GM21515 (cell line): ENCODE measurements around the gene GLIPR1L1.

ENCODE experiments used
- ATAC-seq: cut with Tn5 transposase; IDR thresholded peaks from one replicate; pipeline ENCODE4 v1.9.1; 2021; ENCODE audit not compliant: unreplicated experiment

GLIPR1L1 gene

DNA sequence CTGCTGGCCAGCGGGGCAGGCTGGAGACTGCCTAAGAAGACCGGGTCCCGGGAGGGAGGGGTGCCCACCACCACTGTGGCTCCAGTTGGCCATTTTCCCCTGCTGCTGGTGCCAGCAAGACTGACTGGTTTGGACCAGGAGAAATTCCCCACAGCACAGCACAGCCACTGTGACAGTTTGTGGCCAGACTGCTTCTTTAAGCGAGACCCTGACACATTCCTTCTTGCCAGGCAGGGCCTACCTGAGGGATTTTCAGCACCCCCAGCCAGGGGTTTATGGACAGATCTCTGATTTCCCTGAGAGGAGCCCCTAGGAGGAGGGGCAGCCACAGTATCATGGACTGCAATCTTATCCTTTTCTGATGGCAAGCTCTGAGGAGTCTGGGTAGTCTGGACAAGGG is 15.5 kb downstream of the GLIPR1L1 start:
- no peak for ATAC-seq

DNA sequence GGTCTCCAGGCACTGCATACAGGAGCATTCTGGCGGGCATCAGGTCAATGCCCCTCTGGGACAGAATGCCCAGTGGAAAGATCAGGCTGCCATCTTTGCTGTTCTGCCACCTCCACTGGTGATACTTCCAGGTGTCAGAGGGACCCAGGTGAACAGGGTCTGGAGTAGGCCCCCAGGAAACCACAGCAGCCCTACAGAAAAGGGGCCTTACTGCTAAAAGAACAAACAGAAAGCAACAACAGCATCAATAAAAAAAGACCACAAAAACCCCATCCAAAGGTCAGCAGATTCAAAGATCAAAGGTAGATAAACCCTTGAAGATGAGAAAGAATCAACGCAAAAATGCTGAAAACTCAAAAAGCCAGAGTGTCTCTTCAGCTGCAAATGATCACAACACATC is 15.9 kb downstream of the GLIPR1L1 start:
- no peak for ATAC-seq

DNA sequence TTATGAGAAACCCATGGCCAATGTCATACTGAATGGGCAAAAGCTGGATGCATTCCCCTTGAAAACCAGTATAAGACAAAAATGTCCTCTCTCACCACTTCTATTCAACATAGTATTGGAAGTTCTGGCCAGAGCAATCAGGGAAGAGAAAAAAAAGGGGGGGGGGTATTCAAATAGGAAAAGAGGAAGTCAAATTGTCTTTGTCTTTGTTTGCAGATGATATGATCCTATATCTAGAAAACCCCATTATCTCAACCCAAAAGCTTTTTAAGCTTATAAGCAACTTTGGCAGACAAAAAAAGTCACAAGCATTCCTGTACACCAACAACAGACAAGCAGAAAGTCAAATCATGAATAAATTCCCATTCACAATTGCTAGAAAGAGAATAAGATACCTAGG is 19.5 kb downstream of the GLIPR1L1 start:
- no peak for ATAC-seq

DNA sequence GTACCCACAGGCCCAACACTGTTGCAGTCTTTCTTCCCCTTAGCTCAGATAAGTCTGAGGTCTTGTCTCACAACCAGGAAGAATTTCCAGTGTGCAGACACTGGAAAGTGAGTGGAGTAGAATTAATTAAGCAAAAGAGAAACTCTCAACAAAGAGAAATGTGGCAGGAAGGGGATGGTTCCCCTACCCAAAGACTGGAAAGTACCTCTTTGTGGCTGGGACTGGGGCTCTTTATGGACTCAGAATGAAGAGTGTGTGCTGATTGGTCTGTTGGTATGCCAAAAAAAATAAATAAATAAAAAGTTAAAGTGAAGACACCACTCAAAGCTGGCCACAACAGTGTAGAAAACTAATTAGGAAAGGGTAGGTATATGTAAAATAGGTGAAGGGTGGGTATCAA is 26.4 kb downstream of the GLIPR1L1 start:
- ATAC-seq: no peak

DNA sequence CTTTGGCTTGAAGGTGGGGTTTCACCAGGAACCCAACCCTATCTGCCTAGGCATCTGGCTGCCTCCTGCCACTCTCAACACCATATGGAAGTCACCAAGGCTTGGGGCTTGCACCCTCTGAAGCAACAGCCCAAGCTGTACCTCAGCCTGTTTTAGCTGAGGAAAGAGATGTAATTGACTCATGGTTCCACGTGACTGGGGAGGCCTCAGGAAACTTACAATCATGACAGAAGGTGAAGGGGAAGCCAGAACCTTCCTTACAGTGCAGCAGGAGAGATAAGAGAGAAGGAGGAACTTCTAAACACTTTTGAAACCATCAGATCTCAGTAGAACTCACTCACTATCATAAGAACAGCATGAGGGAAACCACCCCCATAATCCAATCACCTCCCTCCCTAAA is 26.9 kb downstream of the GLIPR1L1 start:
- no peak for ATAC-seq

DNA sequence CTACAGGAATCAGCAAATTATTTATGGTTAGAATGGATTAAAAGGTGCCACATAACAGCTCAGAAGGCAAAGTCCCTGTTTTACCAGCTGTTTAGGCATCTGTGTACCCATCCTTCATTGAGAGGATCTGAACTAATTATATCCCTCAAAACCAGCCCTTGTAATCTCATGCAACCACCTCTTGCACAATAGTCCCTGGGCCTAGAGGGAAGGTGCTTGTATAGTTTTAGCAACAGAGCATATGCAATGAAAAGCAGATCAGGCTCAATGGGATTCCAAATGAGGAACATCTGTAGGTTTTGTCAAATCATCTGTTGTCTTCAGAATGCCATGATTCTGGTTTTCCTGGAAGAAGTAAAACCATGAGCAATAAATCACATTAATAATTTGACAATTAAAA is 30.4 kb downstream of the GLIPR1L1 start:
- ATAC-seq: no peak

DNA sequence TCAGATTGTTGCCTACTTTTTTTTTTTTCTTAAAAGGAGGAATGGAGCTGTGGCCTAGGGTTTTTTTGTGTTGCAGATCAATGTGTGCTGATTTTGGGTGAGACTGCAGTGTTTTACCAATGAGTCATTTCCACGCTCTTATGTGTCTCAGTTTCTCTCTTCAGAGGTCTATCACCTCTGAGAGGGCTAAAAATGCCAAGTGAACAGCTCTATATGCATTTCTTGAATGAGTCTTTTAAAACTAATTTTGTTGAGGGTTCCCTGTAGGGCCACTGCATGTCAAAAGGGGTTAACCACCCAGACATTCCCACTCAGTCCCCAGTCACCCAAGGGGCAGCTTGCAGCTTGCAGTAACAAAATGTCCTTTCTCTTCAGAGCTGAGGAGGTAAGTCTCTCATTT is 32.2 kb downstream of the GLIPR1L1 start:
- peak; percentile 62 for ATAC-seq

DNA sequence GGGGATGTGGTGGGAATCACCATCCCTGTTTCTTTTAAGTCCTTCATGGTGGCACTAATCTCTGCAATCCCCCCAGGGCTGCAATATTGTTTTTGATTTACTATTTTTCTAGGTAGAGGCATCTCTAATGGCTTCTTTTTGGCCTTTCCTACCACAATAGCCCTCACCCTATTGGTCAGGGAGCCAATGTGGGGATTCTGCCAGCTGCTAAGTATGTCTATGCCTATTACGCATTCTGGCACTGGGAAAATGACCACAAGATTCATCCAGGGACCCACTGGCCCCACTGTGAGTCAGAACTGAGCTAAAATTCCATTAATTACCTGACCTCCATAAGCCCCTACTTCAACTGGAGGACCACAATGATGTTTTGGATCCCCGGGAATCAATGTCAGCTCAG is 40.5 kb downstream of the GLIPR1L1 start:
- no peak for ATAC-seq

DNA sequence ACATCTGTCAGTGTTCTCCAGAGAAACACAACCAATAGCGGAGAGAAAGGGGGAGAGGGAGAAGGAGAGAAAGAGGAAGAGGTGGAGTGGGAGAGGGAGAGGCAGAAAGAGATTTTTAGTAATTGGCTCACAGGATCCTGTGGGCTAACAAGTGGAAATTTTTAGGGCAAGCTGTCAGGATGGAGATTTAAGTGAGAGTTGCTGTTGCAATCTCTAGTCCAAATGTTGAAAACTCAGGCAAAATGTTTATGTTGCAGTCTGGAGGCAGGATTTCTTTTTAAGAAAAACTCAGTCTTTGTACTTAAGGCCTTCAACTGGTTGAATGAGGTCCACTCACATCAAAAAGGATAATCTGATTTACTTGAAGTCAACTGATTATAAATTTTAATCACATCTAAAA is 43.9 kb downstream of the GLIPR1L1 start:
- ATAC-seq: no peak

DNA sequence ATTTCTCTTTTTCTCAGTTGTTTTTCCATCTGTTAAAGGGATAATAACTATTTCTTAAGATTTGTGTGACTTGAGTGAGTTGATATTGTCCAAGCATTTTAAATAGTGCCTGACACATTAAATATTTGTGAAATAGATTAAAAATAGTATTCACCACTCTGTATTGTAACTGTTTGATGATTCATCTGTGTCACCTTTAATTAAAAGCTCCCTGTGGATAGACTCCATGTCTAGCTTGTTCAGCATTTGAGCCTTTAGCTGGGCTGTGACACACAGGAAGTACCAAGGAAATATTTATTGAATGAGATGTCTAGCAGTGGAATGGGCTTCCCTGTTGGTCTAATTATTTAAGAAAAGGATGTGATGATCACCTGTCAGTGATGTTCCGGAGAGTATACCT is 54.6 kb downstream of the GLIPR1L1 start:
- ATAC-seq: no peak

DNA sequence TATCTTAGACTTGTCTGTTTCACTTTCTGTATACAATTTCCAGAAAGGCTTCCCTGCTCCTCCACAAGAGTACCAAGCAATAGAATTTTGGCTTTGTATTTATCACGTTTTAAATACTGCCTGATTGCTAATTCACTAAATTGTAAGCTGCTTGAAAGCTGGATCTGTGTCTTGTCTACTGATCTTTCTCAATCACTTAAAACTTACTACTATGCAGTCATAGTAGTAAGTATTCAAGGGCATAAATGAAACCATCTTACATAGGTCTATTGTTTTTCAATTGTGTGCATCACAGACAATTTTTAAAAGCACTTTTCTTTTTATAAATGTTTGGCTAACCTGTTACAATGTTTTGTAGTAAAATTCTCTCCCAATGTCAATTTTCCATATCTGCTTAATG is 55.2 kb downstream of the GLIPR1L1 start:
- no peak for ATAC-seq

DNA sequence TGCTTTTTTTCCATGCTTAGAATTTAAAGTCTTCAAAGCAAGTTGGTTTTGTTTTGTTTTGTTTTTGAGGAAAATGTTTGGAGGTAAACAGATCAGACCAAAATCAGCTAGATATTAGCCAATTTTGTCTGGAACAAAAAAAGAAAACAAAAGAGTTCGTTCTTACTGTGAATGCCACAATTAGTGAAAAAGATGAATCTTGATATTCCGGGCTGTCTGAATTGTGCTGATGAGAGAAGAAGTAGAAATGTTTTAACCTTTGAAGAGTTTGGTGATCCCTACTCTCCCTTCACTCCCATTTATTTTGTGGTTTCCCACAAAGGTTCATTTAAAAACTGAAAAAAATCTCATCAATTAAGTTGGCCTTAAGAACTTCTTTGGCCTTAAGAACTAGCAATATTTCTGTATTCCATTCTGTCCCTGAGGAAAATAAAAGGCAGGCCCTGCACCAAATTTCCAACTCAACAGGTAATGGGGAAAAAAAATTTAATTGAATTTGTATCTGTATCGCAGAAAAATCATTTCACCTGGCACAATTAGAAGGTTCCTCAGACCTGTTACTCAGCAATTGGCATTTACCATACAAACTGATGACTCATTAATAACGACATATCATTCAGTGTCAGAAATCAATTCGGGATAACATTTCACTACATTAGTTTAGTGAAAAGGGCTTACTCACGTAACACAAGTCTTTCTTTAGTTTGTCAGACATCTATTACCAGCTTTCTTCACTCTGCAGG is 55.9 kb downstream of the GLIPR1L1 start:
- peak; percentile 7 for ATAC-seq

DNA sequence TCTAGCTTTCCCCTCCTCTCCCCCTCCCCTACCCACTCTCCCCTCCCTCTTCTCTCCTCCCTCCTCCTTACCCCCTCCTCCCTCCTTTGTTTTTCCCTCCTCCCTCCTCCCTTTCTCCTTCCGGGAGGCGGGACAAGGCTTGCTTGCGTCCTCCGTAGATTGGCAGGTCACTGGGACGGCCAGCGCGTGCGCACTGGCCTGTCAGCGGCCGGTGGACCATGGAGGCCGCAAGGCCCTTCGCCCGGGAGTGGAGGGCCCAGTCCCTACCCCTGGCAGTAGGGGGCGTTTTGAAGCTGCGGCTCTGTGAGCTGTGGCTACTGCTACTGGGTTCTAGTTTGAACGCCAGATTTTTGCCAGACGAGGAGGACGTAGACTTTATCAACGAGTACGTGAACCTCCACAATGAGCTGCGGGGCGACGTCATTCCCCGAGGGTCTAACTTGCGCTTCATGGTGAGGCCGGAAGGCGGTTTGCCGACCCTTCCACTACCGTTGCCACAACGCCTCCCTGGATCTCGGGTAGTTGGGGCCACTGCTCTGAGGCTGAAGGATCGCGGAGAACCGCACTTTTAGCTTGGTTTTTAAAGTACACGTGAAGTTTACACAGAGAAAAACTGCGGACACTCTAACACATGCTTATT is 56.5 kb downstream of the GLIPR1L1 start, which contains the start of gene GLIPR1L2:
Gene GLIPR1L2, plus strand, starts transcription at position 191 of the 640 bp plus-strand sequence. Its CDS starts 28 bp downstream, at position 219.
- peak; percentile 97 for ATAC-seq

DNA sequence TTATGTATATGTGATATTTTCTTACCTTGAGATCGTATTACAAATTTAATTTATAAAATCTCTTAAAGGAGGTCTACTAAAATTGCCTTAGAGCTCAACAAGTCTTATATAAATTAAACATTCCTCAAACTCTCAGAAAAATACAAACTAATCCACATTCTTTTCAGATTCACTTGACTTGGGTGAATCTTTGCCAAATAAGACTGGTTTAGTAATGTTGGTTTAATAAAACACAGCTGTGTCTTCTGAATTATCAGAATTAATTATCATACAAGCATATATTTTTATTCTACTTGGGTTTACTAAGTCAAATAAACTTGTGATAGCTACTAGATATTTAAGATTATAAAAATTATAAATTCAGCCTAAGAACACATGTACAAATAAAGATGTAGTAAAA is 69.8 kb downstream of the GLIPR1L1 start:
- no peak for ATAC-seq

DNA sequence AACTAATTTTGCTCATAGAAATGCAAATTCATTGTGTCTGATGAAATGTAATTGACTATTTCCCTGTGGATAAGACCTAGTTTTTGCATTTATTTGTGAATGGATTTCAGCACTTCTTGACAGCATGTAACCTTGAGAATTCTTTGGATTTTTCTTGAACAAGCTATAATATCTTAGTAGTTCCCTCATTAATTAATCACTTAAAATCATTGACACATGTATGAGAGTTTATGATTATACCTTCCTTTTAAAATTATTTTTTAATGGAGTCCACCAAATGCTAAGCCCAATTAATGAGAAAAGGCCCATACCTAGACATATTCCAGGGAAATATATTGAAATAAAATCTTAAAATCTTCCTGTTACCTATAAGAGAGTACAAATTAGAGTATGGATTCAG is 73.2 kb downstream of the GLIPR1L1 start:
- ATAC-seq: no peak

DNA sequence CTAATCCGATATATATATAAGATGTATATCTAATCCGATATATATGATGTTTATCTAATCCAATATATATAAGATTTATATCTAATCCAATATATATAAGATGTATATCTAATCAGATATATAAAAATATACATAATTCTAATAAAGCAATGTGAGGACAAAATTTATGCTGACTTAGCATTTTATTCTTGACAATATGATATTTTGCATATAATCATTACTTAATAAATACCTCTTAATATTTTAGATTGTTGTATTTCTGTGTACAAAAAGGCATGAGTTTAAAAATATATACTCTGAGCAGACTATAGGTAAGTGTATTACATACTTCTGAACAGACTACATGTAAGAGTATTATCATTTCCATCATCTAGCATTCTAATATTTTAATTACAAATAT is 75.4 kb downstream of the GLIPR1L1 start:
- ATAC-seq: no peak

DNA sequence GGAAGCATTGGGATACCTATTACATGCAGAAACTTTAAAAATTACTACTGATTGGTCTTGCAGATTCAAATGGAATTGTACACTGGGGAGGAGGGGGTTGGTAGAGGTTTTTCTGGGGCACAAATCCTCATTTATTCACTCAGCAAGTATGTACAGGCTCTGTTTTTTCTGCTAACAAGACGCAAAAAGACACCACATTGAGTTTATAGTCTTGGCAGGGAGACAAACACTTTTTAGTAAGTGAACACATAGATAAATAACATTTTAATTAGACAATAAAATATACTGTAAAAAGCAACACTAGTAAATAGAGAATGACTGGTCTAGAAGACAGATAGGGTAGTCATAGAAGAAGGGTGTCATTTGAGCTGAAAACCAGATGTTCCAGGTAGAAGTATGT is 80.2 kb downstream of the GLIPR1L1 start:
- no peak for ATAC-seq

DNA sequence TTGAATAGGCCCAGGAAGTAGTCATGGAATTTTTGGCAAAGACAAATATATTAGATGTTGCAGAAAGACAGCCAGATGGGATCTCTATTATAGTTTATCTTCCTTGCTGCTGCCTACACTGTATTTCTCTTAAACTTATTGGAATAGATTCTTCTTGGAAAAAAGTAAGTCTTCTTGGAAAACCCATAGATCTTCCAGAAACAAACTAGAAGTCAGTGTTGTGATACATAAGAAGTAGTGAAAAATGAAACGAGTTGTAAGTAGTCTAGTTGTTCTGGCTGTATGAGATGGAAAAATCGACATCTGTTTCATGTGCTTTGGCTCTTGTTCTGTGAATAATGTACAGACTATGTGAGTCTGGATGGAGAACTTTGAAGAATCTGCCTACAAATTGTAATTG is 85.4 kb downstream of the GLIPR1L1 start:
- no peak for ATAC-seq
